ENCODE data around the gene ZNF334.

ZNF334 gene

GRCh38 chr20:46477225-46477624 lies 36.1 kb downstream of the ZNF334 start:
- no peak for DNase-seq (ENCODE audit: low read depth)
- no peak overlapping the region for H3K4me3 ChIP-seq (ENCODE audit: low read depth, low read length)
- TF ChIP-seq, protein P1, sequence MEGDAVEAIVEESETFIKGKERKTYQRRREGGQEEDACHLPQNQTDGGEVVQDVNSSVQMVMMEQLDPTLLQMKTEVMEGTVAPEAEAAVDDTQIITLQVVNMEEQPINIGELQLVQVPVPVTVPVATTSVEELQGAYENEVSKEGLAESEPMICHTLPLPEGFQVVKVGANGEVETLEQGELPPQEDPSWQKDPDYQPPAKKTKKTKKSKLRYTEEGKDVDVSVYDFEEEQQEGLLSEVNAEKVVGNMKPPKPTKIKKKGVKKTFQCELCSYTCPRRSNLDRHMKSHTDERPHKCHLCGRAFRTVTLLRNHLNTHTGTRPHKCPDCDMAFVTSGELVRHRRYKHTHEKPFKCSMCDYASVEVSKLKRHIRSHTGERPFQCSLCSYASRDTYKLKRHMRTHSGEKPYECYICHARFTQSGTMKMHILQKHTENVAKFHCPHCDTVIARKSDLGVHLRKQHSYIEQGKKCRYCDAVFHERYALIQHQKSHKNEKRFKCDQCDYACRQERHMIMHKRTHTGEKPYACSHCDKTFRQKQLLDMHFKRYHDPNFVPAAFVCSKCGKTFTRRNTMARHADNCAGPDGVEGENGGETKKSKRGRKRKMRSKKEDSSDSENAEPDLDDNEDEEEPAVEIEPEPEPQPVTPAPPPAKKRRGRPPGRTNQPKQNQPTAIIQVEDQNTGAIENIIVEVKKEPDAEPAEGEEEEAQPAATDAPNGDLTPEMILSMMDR (IDR thresholded peaks at IDR 0.05; ENCODE audit: control insufficient read depth, extremely low read depth, insufficient read depth), result no peak

DNA sequence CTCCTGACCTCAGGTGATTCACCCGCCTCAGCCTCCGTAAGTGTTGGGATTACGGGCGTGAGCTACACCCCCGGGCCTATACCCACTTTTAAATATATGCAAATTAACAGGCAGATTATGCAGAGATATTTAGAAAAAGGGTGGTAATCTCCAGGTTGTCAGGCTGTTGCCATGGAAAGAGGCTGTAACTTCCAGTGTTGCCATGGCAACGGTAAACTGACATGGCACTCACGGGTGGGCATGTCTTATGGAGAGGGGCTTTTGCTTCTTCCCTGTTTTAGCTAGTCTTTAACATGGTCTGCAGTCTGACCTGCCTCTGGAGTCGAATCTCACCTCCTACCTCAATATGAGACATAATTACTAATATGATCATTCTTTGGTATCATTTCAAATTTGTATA lies 44.9 kb downstream of the ZNF334 start:
- TF ChIP-seq, protein P1 (IDR thresholded peaks at IDR 0.05; ENCODE audit: control insufficient read depth, extremely low read depth, insufficient read depth), result no peak
- no peak for DNase-seq (ENCODE audit: low read depth)
- H3K4me3 ChIP-seq (ENCODE audit: low read depth, low read length), result no peak overlapping the region

GRCh38 chr20:46464451-46464850 lies 48.9 kb downstream of the ZNF334 start:
- H3K4me3 ChIP-seq (ENCODE audit: low read depth, low read length), result no peak overlapping the region
- TF ChIP-seq, protein P1 (IDR thresholded peaks at IDR 0.05; ENCODE audit: control insufficient read depth, extremely low read depth, insufficient read depth), result no peak
- DNase-seq (ENCODE audit: low read depth), result no peak

GRCh38 chr20:46463852-46464251 lies 49.5 kb downstream of the ZNF334 start:
- TF ChIP-seq, protein P1 (IDR thresholded peaks at IDR 0.05; ENCODE audit: control insufficient read depth, extremely low read depth, insufficient read depth), result no peak
- no peak for DNase-seq (ENCODE audit: low read depth)
- H3K4me3 ChIP-seq (ENCODE audit: low read depth, low read length), result no peak overlapping the region

GRCh38 chr20:46461808-46462207 lies 51.6 kb downstream of the ZNF334 start:
- TF ChIP-seq, protein P1 (IDR thresholded peaks at IDR 0.05; ENCODE audit: control insufficient read depth, extremely low read depth, insufficient read depth), result no peak
- H3K4me3 ChIP-seq (ENCODE audit: low read depth, low read length), result no peak overlapping the region
- DNase-seq (ENCODE audit: low read depth), result no peak

DNA sequence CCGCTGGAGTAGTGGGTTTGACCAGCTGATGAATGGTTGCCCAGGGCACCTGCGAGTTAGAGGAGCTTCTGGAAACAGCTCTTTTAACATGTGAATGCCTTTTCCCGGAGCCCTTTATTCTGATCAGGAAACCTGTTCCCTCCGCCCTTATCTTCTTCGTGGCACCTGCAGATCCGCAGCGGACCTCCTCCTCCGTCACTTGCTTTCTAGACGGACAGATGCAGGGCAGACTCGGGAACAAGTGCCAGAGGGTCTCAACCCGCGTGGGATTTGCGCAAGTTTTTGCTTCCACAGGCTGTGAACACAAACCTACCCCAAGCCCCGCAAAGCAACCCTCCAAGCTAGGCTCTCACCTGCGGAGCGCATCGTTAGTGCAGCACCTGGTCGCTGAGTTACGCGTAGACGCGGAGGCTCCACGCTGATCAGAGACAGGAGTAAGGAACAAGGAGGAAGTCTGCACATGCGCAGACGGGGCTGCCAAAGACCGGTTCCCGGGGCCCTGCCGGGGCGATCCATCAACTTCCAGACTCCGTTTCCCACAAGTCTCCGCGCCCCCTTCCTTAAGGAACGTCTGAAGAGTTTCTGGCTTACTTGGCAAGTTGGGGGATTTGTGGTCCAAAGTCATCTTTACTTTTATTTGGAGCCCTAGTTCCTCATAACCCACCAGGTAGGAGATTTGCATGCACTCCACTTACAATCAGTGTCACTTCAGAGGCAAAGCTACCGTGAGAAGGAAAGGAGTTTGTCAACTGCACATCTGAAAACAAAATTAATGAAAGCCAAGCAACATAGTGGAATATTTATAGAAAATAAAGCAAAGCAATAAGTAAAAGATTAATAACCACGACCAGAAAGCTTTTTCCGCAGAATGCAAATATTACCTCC lies 54.3 kb downstream of the ZNF334 start:
- TF ChIP-seq, protein P1 (IDR thresholded peaks at IDR 0.05; ENCODE audit: control insufficient read depth, extremely low read depth, insufficient read depth), result no peak
- DNase-seq (ENCODE audit: low read depth), result no peak
- peak overlapping the region; percentile 11; the same call in 1 of the 2 replicates for H3K4me3 ChIP-seq (ENCODE audit: low read depth, low read length)
